ENCODE results near the gene ALPI. TPM values are rescaled to one million over a fixed set of nuclear protein-coding genes. Genes with fewer than 3 reads are reported as not detected.

The ALPI gene
- total and polyA plus RNA-seq, 9 of the 15 experiments (the other 6 are each of a cell fraction or from before 2014, with no cell fraction given): not detected

- Histone ChIP-seq H3K4me1 (replicated peaks in 1 of 2; ENCODE audit: control insufficient read depth in 2 of 2, insufficient read depth in 2 of 2, low read length in 2 of 2) (peaks cover 0 to 11% of the 10 kb centered on the region in 2 experiments; a peak in 2 of 5 replicates), H3K36me3 (ENCODE audit: control insufficient read depth, insufficient read depth, low read length) (no peaks in the 10 kb centered on the region), H3K9me3 (replicated peaks; ENCODE audit: control insufficient read depth, insufficient read depth, low read depth, low read length) (no peaks in the 10 kb centered on the region), H3K27ac (ENCODE audit: extremely low read depth, low read depth, low read length) (no peak overlapping the region), H2AFZ (ENCODE audit: low read depth, low read length) (no peak overlapping the region), H3K4me3 (no peak overlapping the region), H3K27me3 (ENCODE audit: control insufficient read depth in 2 of 2, insufficient read depth in 2 of 2, low read length in 2 of 2) (peaks cover 0 to 31% of the 10 kb centered on the region in 2 experiments; a peak in 2 of 5 replicates), H3K4me2 (ENCODE audit: insufficient read depth, low read length) (no peak overlapping the region), H3K9me1 (ENCODE audit: control insufficient read depth, insufficient read depth, low read length) (no peaks in the 10 kb centered on the region), H3K9ac (ENCODE audit: insufficient read depth in 1 of 2, low read depth in 2 of 2, low read length in 2 of 2) (no peak overlapping the region), H4K20me1 (replicated peaks; ENCODE audit: control insufficient read depth, insufficient read depth, low read length) (no peaks in the 10 kb centered on the region), H3K79me2 (ENCODE audit: control insufficient read depth, insufficient read depth, low read length) (no peaks in the 10 kb centered on the region)
- 0% methylated on average over 2 of the region's 3 CpGs for WGBS (ENCODE audit: insufficient coverage, low coverage, missing lambda C conversion rate)
- ChIA-PET CTCF (ENCODE audit: low intra/inter-chr PET ratio) (no interaction called here), POLR2A (no interaction called here)
- no peak for DNase-seq (ENCODE audit: extremely low read depth in 1 of 4, low spot score in 3 of 4)
- in situ Hi-C loops (cut with MboI): no loop called here
- intact Hi-C loops (cut with micrococcal nuclease): no loop called here
- BruUV-seq (replicated peaks): no TSS peak
- no peak for ATAC-seq
- no peak for FAIRE-seq
- TF ChIP-seq ZNF561 (CRISPR knock-in tag; conservative IDR thresholded peaks at IDR 0.05) (no peak), TSC22D4 (tag; IDR thresholded peaks at IDR 0.05) (no peak), FOXJ3 (CRISPR knock-in tag; IDR thresholded peaks at IDR 0.05) (no peak), ZFP91 (CRISPR knock-in tag; IDR thresholded peaks at IDR 0.05) (no peak), ARID3B (CRISPR knock-in tag; IDR thresholded peaks at IDR 0.05; ENCODE audit: borderline replicate concordance) (no peak), SAFB (IDR thresholded peaks at IDR 0.05; ENCODE audit: borderline replicate concordance, low read depth, low read length) (no peak), NR1H2 (CRISPR knock-in tag; IDR thresholded peaks at IDR 0.05) (no peak), ZNF699 (CRISPR knock-in tag; IDR thresholded peaks at IDR 0.05; ENCODE audit: insufficient replicate concordance) (no peak), TFAM (CRISPR knock-in tag; conservative IDR thresholded peaks at IDR 0.05) (no peak), GTF2E2 (tag; IDR thresholded peaks at IDR 0.05) (no peak), HIVEP1 (CRISPR knock-in tag; IDR thresholded peaks at IDR 0.05) (no peak), STAT5A (IDR thresholded peaks at IDR 0.05; ENCODE audit: borderline replicate concordance, low read length) (no peak), ZBTB11 (CRISPR knock-in tag; IDR thresholded peaks at IDR 0.05) (no peak)
These were observed 42.5 kb downstream of the ALPI start for GRCh38 chr2:232498452-232498851.

Measured in K562 (cell line).